Measurements from ENCODE around the gene PLPPR2.

GRCh38 chr19:11363881-11364280 lies 8.6 kb downstream of the PLPPR2 start:
- TF ChIP-seq CTCF (conservative IDR thresholded peaks at IDR 0.05; ENCODE audit: low read depth, low read length) (no peak), EZH2 (IDR thresholded peaks at IDR 0.05; ENCODE audit: borderline replicate concordance, low read depth, low read length, poor library complexity, severe bottlenecking) (no peak)
